ENCODE results near the gene GUCA2B.

GRCh38 chr1:42168763-42169162 lies 15.6 kb downstream of the GUCA2B start:
- TF ChIP-seq CTCF (conservative IDR thresholded peaks at IDR 0.05; ENCODE audit: low read depth, low read length) (no peak), POLR2A (IDR thresholded peaks at IDR 0.05; ENCODE audit: low read depth, low read length) (no peak), CEBPB (IDR thresholded peaks at IDR 0.05; ENCODE audit: low read depth, low read length) (no peak)

Measured in IMR-90 (cell line).